GM12892 (cell line): ENCODE data around the gene MACROD2.

Source experiments
- DNase-seq: peaks from one replicate; pipeline ENCODE4 v3.0.0; 2011; ENCODE audit not compliant: insufficient read length
- FAIRE-seq: peaks from 2 replicates; lab custom pipeline; 2011; peaks lifted over from hg19 to GRCh38; lab: Jason Lieb, UNC
- POLR2A ChIP-seq: IDR thresholded peaks from 2 replicates; pipeline ENCODE4 v1.6.1; 2011; ENCODE audit warnings: low read depth, low read length, control low read depth
- POLR2AphosphoS5 ChIP-seq: IDR thresholded peaks from 2 replicates; pipeline ENCODE4 v1.6.1; 2011; ENCODE audit warnings: low read depth, low read length, control low read depth
- TAF1 ChIP-seq: IDR thresholded peaks from 2 replicates; pipeline ENCODE4 v1.6.1; 2011; ENCODE audit warnings: low read depth, mild to moderate bottlenecking, control low read depth, low read length, borderline replicate concordance

The MACROD2 gene

DNA sequence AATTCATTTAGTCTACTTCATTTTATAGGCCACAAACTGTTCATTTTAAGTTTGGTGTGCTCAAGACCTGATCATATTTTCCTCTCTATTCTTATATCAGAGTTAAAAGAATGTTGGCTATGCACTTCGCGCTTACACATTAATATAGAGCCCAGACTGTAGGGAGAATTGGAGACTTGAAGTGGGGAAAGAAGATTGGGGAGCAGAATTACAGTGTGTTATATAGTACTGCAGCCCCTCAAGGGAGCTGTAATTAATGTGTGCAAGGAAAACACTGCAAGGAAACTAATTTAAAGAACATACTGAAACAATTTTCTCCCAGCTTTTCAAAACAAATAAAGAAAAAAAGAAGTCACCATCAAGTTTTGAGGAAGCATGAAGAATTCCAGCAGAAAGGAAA is 914.8 kb downstream of the MACROD2 start:
- FAIRE-seq: no peak
- TF ChIP-seq TAF1 (no peak), POLR2A (no peak), POLR2AphosphoS5 (no peak)

DNA sequence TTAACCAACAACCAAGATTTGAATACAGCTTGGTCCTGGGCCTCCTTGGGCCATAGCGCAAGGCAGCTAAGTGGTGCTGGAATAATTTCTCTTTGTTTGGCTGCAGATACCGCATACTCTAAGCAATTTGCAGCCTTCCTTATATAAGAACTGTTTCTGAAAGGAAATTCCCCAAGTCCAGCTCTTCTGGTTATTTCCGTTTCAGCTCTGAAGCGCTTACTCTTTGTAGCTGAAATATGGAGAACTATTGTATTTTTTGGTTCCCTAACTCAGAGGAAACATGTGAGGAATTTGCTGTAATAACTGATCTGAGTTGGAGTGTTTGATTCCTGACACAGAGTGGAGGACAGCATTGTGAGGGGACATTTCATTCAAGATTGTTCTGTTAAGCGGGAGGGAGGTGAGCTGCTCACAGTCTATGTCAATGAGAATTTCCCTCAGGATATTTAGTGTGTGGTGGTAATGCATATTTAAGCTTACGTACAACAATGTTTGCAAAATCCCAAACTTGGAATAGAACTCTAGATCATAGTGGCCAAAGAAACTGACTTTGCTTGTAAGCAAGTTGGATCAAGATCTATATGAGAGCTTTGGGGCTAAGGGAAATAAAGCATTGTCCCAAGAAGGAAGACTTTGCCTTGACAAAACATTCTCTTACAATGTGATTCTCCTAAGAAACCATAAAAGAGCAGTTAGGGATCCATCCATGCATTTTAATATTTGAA is 918.7 kb downstream of the MACROD2 start:
- no peak for FAIRE-seq
- no peak for DNase-seq
- TF ChIP-seq TAF1 (no peak), POLR2A (no peak), POLR2AphosphoS5 (no peak)

More for the DNA sequence above, 914.8 kb downstream of the MACROD2 start:
- DNase-seq: no peak

DNA sequence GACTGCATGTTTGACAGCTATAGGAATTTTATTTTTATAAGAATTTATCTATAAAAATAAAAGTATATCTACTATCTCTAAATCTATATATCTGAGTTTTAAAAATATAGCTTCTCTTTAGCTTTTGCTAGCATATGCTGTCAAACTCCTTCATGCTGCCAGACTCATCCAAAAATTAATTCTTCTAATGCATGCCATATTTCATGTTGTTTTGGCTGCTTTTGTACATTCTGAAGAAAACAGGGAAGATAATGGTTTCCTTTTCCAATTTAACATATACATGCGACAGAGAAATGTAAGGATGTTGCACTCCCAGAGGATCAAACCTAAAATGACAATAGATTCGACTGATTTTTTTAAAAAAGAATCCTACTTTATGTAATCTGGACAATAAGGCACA is 919.3 kb downstream of the MACROD2 start:
- TF ChIP-seq POLR2A (no peak), POLR2AphosphoS5 (no peak), TAF1 (no peak)
- DNase-seq: no peak
- no peak for FAIRE-seq

DNA sequence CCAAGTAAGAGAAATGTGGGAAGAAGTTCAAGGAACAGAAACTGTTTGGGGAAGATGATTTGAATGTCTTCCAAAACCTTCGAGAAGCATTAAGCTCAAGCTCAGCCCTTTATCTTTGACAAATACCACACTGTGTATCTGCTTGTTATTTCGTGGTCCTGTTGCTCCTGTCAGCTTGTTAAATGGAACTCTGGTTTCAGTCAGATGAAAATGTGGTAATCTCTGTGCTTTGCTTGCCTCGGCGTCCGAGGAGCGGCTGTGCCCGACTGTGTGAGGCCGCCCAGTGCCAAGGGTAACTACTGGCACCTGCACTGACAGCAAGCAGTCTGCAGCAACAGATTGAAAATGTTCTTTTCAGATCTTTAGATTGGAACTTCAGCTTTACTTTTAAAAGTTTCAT is 920.0 kb downstream of the MACROD2 start:
- no peak for TF ChIP-seq POLR2A
- FAIRE-seq (no peak), DNase-seq (no peak)

DNA sequence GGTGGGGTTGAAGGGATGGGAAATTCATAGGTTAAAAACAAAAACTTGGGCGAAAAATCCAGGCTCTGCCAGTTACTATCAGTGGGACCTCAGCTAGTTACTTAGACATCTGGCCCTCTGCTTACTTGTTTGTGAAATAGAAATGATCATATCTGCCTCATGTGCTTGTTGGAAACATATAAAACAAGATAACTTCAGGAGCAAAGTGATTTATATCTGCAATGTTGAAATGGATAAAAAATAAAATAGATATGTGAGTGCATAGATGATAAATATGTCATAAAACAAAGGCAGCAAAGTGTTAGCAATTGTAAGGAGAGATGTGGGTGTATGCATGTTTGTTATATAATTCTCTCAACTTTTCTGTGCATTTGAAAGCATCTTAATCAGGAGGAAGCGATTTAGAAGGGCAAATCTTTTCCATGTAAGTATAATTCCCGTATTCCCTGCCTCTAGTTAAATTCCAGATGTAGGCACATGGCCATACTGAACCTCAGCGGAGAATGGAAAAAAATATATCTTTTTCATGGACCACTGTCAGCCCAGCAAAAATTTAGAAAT is 921.1 kb downstream of the MACROD2 start:
- FAIRE-seq (no peak), DNase-seq (no peak)
- TF ChIP-seq POLR2A (no peak), TAF1 (no peak), POLR2AphosphoS5 (no peak)

DNA sequence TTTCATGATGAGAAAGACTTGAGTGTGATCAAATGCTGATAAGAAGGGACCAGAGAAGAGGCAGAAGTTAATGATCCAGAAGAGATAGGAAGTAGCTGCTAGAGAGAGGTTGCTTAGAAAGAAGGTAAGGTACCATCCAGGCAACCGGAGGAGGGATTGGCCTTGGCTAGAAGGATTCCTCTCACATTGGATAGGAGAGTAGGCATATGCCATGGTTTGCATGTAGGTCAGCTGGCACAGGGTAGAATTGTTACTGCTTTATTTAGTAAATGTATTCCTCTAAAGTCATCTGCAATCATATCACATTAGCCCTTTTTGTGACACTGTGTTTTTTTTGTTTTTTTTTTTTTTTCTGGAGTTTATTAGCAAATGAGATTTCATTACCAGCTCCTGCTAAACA is 923.0 kb downstream of the MACROD2 start:
- no peak for DNase-seq
- no peak for FAIRE-seq
- no peak for TF ChIP-seq TAF1
- TF ChIP-seq POLR2AphosphoS5: no peak
- TF ChIP-seq POLR2A: no peak

GRCh38 chr20:14918976-14919375 is 923.7 kb downstream of the MACROD2 start:
- no peak for DNase-seq
- FAIRE-seq: no peak

DNA sequence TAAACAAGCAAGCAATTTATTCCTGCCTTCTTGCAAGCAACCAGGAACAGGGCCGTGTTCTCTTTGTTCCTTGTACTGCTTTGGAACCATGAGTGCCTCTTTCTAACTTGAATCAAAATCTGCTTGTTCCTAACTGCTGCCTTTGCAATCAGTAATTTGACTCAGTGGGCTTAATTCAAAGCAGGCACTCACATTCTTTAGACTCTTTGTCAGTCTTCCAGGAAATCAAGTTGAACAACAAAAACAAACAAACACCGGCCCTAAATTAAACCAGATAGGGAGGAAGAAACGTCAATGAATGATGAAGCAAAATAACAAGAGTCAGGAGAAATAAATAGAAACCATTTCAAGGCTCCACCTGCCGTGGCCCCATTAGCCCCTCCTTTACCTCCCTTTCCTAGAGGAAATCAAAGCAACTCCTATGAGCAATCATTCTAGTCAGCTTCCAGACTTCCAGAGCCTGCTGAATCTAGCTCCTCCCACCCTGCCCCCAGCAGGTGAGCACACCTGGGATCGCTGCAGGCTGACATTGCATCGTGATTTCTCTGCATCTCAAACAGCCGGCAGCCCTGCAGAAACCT is 924.3 kb downstream of the MACROD2 start:
- no peak for DNase-seq
- FAIRE-seq: no peak

More at GRCh38 chr20:14918976-14919375, 923.7 kb downstream of the MACROD2 start:
- TF ChIP-seq TAF1 (no peak), POLR2AphosphoS5 (no peak), POLR2A (no peak)

DNA sequence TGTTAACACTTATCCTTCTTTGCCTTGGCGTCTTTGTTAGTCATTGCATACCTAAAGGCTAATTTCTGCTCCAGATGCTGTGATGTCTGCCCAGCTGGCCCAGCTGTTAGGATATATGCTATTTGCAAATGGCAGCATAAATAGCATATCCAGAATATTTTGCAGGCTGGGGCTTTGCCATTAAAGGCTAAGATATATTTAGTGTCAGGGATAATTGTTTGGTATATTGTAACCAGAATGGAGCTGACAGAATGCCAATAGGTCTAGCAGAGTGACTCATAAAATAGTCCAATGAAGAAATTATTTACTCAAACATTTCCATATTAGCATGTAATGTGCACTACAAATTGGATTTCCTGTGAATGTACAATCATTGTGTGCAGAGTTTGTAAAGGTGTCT is 926.2 kb downstream of the MACROD2 start:
- FAIRE-seq: no peak
- no peak for DNase-seq
- no peak for TF ChIP-seq POLR2A
- TF ChIP-seq TAF1: no peak
- no peak for TF ChIP-seq POLR2AphosphoS5

More for the DNA sequence above, 924.3 kb downstream of the MACROD2 start:
- no peak for TF ChIP-seq TAF1
- TF ChIP-seq POLR2AphosphoS5: no peak
- TF ChIP-seq POLR2A: no peak

- no peak for TF ChIP-seq POLR2A
- TF ChIP-seq POLR2AphosphoS5: no peak
- no peak for TF ChIP-seq TAF1
- FAIRE-seq (no peak), DNase-seq (no peak)
Observed at GRCh38 chr20:14922503-14923267, 927.4 kb downstream of the MACROD2 start.

DNA sequence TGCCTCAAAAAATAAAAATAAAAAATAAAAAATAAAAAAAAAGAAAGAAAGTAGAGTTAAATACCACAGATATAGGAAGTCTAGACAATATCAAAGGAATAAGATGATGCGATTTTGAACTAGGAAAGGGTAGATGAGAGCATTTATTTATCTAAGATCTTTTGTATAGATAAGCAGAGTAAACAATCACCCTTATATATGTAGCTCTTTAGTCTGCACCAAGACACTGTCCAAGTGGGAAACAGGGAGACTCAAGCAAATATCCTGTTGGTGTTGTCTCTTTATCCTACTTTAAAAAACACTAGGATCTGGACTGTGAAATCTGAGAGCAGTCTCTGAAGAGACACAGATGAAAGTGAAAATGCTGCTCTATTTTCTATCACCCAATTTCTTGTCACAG is 929.1 kb downstream of the MACROD2 start:
- TF ChIP-seq TAF1 (no peak), POLR2A (no peak), POLR2AphosphoS5 (no peak)
- no peak for FAIRE-seq
- DNase-seq: no peak
